AG10803 (cell line): ENCODE measurements around the gene ITPRID2.

Source experiments
- DNase-seq: peaks from one replicate; pipeline ENCODE4 v3.0.0; 2010; ENCODE audit warnings: low read depth
- H3K4me3 ChIP-seq: 2 replicates; pipeline ENCODE4 v1.5.1; 2011; ENCODE audit warnings: mild to moderate bottlenecking, low read length, control low read depth
- TF ChIP-seq, protein P1 (sequence below): conservative IDR thresholded peaks from 2 replicates; pipeline ENCODE4 v1.5.1; 2011; ENCODE audit warnings: mild to moderate bottlenecking, low read length, control low read depth, inconsistent platforms

The ITPRID2 gene

DNA sequence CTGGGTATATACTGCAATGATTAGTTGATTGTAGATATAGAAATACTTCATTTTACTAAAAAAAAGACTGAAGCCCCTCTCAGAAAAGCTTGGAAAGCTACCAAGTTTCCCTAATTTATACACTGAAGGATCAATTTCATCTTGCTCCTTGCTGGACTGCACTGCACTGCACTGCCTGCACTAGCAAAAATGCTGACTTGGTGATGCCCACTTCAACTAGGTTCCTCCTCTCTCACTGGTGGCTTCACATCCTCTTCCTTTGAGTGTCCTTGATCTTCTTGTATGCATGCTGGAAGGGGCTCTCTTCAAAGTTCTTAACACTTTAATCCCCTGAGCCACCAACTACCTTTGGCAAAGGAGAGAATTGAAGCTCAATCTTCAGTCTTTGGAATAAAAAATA is 31.7 kb upstream of the ITPRID2 start:
- no peak overlapping the region for H3K4me3 ChIP-seq
- TF ChIP-seq, protein P1, sequence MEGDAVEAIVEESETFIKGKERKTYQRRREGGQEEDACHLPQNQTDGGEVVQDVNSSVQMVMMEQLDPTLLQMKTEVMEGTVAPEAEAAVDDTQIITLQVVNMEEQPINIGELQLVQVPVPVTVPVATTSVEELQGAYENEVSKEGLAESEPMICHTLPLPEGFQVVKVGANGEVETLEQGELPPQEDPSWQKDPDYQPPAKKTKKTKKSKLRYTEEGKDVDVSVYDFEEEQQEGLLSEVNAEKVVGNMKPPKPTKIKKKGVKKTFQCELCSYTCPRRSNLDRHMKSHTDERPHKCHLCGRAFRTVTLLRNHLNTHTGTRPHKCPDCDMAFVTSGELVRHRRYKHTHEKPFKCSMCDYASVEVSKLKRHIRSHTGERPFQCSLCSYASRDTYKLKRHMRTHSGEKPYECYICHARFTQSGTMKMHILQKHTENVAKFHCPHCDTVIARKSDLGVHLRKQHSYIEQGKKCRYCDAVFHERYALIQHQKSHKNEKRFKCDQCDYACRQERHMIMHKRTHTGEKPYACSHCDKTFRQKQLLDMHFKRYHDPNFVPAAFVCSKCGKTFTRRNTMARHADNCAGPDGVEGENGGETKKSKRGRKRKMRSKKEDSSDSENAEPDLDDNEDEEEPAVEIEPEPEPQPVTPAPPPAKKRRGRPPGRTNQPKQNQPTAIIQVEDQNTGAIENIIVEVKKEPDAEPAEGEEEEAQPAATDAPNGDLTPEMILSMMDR, result no peak
- no peak for DNase-seq

DNA sequence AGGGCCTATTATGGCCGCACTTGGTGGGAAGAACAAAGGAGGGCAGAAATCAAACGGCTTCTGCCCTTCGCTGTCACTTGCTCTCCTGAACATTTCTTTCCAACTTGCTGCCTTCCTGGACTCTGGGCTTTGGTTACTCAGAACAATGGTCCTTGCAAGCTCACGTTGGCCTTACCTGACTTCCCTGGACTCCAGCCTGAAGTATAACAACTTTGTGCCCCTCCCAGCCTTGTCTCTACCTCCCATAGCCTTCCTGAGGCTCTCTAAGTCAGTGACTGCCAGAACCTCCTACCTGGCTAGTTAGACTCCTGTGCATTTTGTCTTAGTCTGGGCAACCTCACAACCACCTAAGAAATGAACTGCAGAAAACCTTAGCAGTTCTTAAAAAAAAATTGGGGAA is 30.2 kb upstream of the ITPRID2 start:
- no peak overlapping the region for H3K4me3 ChIP-seq
- TF ChIP-seq, protein P1, result no peak
- no peak for DNase-seq

DNA sequence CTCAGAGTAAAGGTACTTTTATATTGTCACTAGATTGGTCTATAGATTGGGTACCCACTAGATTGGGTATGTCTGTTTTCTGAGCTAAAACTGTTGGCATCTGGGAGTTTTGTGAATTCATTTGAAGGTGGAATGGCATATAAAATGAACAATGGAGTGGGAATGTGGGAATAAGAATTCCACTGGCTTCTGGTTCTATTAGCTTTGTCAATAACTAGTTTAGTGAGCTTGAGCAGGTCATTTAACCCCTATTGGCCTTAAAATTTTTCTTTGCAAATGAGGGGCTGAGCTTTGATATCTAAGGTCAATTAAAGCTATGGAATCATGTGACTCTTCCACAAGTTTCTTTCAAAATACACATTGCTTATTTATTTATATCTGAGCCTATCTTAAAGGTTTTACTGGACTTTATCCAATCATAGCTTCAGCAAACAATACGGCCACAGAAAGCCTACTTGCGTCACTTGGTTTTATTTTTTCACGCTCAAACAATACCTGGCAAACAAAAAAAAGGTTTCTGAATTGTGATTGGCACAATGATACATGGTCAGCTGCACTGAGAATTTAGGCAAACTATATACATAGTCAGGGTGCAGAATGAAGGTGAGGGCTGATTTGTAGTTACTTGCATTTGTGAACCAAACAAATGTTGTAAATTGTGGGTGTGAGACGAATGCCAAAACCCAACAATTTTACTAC is 28.8 kb upstream of the ITPRID2 start:
- TF ChIP-seq, protein P1, result no peak
- no peak overlapping the region for H3K4me3 ChIP-seq
- no peak for DNase-seq

DNA sequence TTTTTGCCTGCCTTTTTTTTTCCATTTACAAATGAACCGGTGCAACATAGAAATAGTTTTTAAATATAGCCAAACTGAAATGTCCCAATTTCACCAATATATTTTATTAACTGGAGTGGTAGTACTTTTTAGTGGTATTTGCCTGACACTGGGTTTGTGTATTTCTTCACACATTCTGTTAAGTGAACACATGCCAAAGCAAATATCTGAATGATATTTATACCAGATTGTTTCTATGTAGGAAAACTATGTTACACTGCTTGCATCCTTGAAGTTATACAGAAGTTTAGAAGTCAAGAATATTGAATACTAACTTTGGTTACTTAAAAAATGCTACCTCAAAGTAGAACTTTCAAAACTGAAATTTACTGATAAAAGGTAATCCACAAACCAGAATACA is 19.4 kb upstream of the ITPRID2 start:
- no peak overlapping the region for H3K4me3 ChIP-seq
- TF ChIP-seq, protein P1, result no peak
- no peak for DNase-seq

DNA sequence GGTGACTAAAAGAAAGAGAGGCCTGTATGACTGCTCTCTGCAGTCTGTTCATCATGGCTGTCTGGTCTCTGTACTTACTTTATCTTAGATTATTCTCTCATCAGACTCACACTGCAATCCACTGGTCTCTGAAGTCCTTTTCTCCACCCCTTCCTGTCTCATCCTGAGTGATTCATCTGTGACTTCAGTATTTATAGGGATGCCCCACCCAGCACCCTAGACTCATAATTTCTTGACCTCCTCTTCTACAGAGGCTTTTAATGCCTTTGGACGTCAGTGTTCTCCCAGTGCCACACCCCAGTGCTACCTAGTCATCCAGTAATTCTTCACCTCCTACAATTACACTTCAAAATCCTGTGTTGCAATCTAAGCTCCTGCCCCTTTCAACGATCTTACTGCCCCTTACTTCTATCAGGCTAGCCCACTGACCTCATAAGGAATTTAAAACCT is 14.9 kb upstream of the ITPRID2 start:
- TF ChIP-seq, protein P1, result no peak
- DNase-seq, result no peak

DNA sequence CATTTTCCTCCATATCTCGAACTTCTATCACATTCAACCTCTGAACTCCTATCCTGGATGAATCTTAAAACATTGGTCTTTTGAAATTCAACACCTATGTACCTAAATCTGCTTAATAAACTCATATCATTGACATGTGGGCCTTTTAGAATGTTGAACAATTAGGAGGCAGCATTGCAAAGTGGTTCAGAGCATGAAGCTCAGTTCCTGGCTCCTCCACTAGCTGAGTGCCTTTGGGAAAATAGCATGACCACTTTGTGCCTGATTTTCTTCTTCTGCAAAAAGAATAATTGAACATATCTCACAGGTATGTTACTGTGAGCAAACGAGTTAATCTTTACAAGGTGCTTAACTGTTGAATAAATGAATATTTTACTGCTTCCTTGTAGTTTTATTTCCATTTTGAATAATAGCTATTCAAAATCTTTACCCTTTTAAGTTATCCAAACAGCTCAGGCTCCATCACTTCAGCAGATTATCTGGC is 14.3 kb upstream of the ITPRID2 start:
- no peak overlapping the region for H3K4me3 ChIP-seq
- DNase-seq, result no peak
- TF ChIP-seq, protein P1, result no peak

More for the DNA sequence above, 14.9 kb upstream of the ITPRID2 start:
- H3K4me3 ChIP-seq, result no peak overlapping the region

DNA sequence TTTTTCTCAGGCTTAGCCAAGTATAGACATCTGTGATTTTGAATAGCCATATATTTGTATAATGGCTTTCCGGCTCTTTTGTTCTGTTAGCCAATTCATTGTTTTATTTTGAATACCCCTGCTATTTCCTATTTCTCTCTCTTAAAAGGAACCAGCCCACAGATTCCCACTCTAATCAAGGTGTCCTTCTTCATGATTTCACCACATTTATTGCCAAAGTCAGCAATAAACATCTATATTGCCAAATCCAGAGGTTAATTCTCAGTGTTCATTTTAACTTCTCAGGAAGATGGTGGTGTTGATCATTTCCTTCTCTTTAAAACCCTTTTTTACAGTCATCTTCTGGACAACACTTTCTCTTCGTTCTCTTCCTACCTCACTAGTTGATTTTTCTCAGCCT is 13.1 kb upstream of the ITPRID2 start:
- no peak overlapping the region for H3K4me3 ChIP-seq
- TF ChIP-seq, protein P1, result no peak
- DNase-seq, result no peak
